Body of pancreas (tissue), 4 donors: Measurements from ENCODE around the gene PLCG2.

Source experiments
- POLR2A ChIP-seq, 3 donors: fragments of 450-650 bp; IDR thresholded peaks; one replicate each; pipeline ENCODE4 v1.6.1; 2016; ENCODE audit warnings: antibody characterized with exemption in 3 of 3, mild to moderate bottlenecking in 2 of 3
- TF ChIP-seq, protein P1 (sequence below), 7 experiments: fragments of 450-650 bp in 4 of 7; fragments of 200-600 bp in 3 of 7; sonication (generic) in 3 of 7; IDR thresholded peaks; one replicate each; pipeline ENCODE4 v1.5.1; 2016 to 2019; ENCODE audit warnings: antibody characterized with exemption in 7 of 7

DNA sequence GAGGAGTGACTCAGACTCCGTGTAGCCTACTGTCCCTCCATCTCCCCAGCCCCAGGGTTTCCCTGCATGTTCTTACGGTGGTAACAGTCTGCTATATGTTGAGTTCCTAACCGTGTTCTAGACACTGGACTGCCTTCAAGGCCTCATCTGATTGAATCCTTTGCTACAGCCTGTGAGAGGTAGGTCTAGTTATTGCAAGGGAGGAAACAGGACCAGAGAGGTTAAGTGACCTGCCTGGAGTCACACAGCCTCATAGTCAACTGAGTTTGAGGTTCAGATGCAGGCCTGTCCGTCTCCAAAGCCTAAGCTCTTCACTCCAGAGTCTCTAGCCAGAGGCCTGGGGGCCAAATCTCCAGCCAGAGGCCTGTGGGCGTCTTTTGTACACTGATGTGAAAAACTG, 134.1 kb downstream of the PLCG2 start:
- TF ChIP-seq, protein P1, sequence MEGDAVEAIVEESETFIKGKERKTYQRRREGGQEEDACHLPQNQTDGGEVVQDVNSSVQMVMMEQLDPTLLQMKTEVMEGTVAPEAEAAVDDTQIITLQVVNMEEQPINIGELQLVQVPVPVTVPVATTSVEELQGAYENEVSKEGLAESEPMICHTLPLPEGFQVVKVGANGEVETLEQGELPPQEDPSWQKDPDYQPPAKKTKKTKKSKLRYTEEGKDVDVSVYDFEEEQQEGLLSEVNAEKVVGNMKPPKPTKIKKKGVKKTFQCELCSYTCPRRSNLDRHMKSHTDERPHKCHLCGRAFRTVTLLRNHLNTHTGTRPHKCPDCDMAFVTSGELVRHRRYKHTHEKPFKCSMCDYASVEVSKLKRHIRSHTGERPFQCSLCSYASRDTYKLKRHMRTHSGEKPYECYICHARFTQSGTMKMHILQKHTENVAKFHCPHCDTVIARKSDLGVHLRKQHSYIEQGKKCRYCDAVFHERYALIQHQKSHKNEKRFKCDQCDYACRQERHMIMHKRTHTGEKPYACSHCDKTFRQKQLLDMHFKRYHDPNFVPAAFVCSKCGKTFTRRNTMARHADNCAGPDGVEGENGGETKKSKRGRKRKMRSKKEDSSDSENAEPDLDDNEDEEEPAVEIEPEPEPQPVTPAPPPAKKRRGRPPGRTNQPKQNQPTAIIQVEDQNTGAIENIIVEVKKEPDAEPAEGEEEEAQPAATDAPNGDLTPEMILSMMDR (IDR thresholded peaks at IDR 0.05), result no peak
- TF ChIP-seq POLR2A (IDR thresholded peaks at IDR 0.05), result no peak
